ENCODE measurements around the gene RASA3.

DNA sequence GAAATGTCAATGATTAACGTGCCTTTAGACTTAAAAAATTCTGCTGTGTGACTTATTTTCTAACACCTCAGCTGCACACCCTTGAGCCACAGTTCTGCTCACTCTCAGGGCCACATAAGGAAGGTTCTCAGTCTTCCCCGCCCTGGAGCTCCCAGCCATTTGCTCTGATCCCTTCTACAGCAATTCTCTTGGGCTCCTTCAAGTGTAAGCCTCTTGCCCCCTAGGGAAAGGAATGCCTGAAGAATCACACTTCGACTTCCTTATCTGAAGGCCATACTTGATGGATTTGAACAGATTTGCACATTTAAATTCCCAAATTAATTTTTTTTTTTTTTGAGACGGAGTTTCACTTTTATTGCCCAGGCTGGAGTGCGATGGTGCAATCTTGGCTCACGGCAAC lies 44.2 kb downstream of the RASA3 start:
- TF ChIP-seq, protein P1, sequence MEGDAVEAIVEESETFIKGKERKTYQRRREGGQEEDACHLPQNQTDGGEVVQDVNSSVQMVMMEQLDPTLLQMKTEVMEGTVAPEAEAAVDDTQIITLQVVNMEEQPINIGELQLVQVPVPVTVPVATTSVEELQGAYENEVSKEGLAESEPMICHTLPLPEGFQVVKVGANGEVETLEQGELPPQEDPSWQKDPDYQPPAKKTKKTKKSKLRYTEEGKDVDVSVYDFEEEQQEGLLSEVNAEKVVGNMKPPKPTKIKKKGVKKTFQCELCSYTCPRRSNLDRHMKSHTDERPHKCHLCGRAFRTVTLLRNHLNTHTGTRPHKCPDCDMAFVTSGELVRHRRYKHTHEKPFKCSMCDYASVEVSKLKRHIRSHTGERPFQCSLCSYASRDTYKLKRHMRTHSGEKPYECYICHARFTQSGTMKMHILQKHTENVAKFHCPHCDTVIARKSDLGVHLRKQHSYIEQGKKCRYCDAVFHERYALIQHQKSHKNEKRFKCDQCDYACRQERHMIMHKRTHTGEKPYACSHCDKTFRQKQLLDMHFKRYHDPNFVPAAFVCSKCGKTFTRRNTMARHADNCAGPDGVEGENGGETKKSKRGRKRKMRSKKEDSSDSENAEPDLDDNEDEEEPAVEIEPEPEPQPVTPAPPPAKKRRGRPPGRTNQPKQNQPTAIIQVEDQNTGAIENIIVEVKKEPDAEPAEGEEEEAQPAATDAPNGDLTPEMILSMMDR (conservative IDR thresholded peaks at IDR 0.05 in 1 of 2, IDR thresholded peaks at IDR 0.05 in 1 of 2; ENCODE audit: extremely low read depth in 1 of 2, insufficient read depth in 1 of 2, low read depth in 1 of 2, low read length in 2 of 2) = no peak
- no peak for TF ChIP-seq EZH2 (IDR thresholded peaks at IDR 0.05; ENCODE audit: borderline replicate concordance, low read length)
